ENCODE results near the gene KLHL1. TPM values are rescaled to one million over a fixed set of nuclear protein-coding genes. Genes with fewer than 3 reads are reported as not detected.

The KLHL1 gene
- total RNA-seq, 1 experiment from 2014 or later: not detected

DNA sequence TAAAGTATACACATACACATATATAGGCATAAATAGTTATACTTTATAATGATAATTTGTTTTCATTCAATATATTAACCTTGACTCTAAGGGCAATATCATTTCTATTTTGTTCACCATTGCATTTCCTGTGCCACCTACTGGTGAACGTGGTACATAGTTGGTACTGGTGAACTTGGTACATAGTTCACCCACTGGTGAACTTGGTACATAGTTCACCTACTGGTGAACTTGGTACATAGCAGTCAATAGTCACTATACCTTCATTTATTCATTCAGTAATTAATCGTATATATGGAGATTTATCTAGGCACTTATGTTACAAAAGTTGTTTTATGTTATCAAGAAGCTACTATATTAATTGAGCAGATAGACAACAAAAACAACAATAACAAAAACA lies 173.2 kb downstream of the KLHL1 start:
- in situ Hi-C loops (cut with HindIII; ENCODE audit: low pct_unique_long_range_greater_than_20kb, low sequenced_read_pairs): no loop called here
- no peaks in the 10 kb centered on the region for H3K9me3 ChIP-seq (ENCODE audit: control insufficient read depth, insufficient read depth, low read depth, low read length)
- H3K36me3 ChIP-seq (ENCODE audit: control insufficient read depth, insufficient read depth, low read length): no peaks in the 10 kb centered on the region
- H3K27ac ChIP-seq (ENCODE audit: low read length): no peak overlapping the region
- DNase-seq (ENCODE audit: low read depth, low spot score) (no peak), ATAC-seq (no peak)
- H3K4me1 ChIP-seq (ENCODE audit: control insufficient read depth, insufficient read depth, low read length): no peaks in the 10 kb centered on the region
- intact Hi-C loops (cut with micrococcal nuclease; ENCODE audit: unreplicated experiment): no loop called here
- ChIA-PET CTCF (no interaction called here), POLR2A (no interaction called here)
- no peak overlapping the region for H3K4me3 ChIP-seq (ENCODE audit: low read depth in 2 of 2, low read length in 2 of 2)
- no peak for TF ChIP-seq SIN3A (IDR thresholded peaks at IDR 0.05; ENCODE audit: borderline replicate concordance, insufficient read depth, low read depth, low read length)
- TF ChIP-seq CTCF (IDR thresholded peaks at IDR 0.05): peak; percentile 13; the same call in 1 of the 2 replicates
- no peak for TF ChIP-seq TCF7L2 (IDR thresholded peaks at IDR 0.05; ENCODE audit: low read depth, low read length)
- no TSS peak for BruUV-seq (replicated peaks)
- no peaks in the 10 kb centered on the region for H3K27me3 ChIP-seq (ENCODE audit: control insufficient read depth, insufficient read depth, low read length)

GRCh38 chr13:69928262-69928661 lies 180.0 kb downstream of the KLHL1 start:
- no peaks in the 10 kb centered on the region for H3K9me3 ChIP-seq (ENCODE audit: control insufficient read depth, insufficient read depth, low read depth, low read length)
- POLR2A ChIA-PET: no interaction called here
- TF ChIP-seq TCF7L2 (IDR thresholded peaks at IDR 0.05; ENCODE audit: low read depth, low read length): no peak
- no peaks in the 10 kb centered on the region for H3K36me3 ChIP-seq (ENCODE audit: control insufficient read depth, insufficient read depth, low read length)
- in situ Hi-C loops (cut with HindIII; ENCODE audit: low pct_unique_long_range_greater_than_20kb, low sequenced_read_pairs): no loop called here
- DNase-seq (ENCODE audit: low read depth, low spot score): no peak
- intact Hi-C loops (cut with micrococcal nuclease; ENCODE audit: unreplicated experiment): no loop called here
- ATAC-seq: no peak
- no peaks in the 10 kb centered on the region for H3K27me3 ChIP-seq (ENCODE audit: control insufficient read depth, insufficient read depth, low read length)
- BruUV-seq (replicated peaks): no TSS peak
- no peak overlapping the region for H3K27ac ChIP-seq (ENCODE audit: low read length)
- CTCF ChIA-PET: no interaction called here
- H3K4me1 ChIP-seq (ENCODE audit: control insufficient read depth, insufficient read depth, low read length): no peaks in the 10 kb centered on the region
- H3K4me3 ChIP-seq (ENCODE audit: low read depth in 2 of 2, low read length in 2 of 2): no peak overlapping the region

DNA sequence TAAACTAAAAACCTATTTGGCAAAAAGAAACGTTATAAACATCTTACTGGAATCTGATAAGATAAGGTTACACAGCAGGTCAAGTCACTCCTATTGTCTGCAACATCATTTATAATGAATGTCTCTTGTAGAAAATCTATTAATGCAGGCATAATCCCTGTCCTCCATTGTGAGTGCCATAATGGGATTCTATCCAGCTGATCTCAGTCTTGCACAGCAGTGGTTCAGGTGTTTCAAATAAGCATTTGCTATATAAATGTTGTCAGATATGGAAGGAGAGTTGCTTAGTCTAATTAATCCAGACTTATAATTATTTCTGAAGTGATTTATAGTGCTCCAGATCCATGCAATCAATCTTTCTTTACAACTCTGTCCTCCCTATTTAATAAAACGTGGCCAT lies 187.1 kb downstream of the KLHL1 start:
- POLR2A ChIA-PET: no interaction called here
- intact Hi-C loops (cut with micrococcal nuclease; ENCODE audit: unreplicated experiment) (no loop called here), in situ Hi-C loops (cut with HindIII; ENCODE audit: low pct_unique_long_range_greater_than_20kb, low sequenced_read_pairs) (no loop called here)
- BruUV-seq (replicated peaks): no TSS peak
- Histone ChIP-seq H3K4me1 (ENCODE audit: control insufficient read depth, insufficient read depth, low read length) (no peaks in the 10 kb centered on the region), H3K9me3 (ENCODE audit: control insufficient read depth, insufficient read depth, low read depth, low read length) (no peaks in the 10 kb centered on the region), H3K4me3 (ENCODE audit: low read depth in 2 of 2, low read length in 2 of 2) (no peak overlapping the region), H3K27me3 (ENCODE audit: control insufficient read depth, insufficient read depth, low read length) (no peaks in the 10 kb centered on the region), H3K36me3 (ENCODE audit: control insufficient read depth, insufficient read depth, low read length) (no peaks in the 10 kb centered on the region), H3K27ac (ENCODE audit: low read length) (no peak overlapping the region)
- CTCF ChIA-PET: no interaction called here
- no peak for TF ChIP-seq CTCF (IDR thresholded peaks at IDR 0.05)
- TF ChIP-seq POLR2AphosphoS5 (IDR thresholded peaks at IDR 0.05; ENCODE audit: low read depth, low read length): no peak
- no peak for TF ChIP-seq SIN3A (IDR thresholded peaks at IDR 0.05; ENCODE audit: borderline replicate concordance, insufficient read depth, low read depth, low read length)
- no peak for TF ChIP-seq TCF7L2 (IDR thresholded peaks at IDR 0.05; ENCODE audit: low read depth, low read length)
- no peak for TF ChIP-seq REST (IDR thresholded peaks at IDR 0.05; ENCODE audit: insufficient read depth in 1 of 2, low read depth in 2 of 2, low read length in 1 of 2)
- no peak for DNase-seq (ENCODE audit: low read depth, low spot score)
- ATAC-seq: no peak

Data from Panc1 (cell line).